ENCODE results near the gene CCL25. TPM values are rescaled to one million over a fixed set of nuclear protein-coding genes. Genes with fewer than 3 reads are reported as not detected.
"Not testable (repeated sequence)": the region's sequence is repeated elsewhere in the genome, so short reads cannot be mapped to it uniquely, and the experiment has no call there.

Gene CCL25
- total RNA-seq, 1 experiment from 2014 or later: not detected

- Histone ChIP-seq H3K4me2 (ENCODE audit: low read depth, low read length, poor library complexity, severe bottlenecking) (no peak overlapping the region), H3K79me2 (ENCODE audit: low read length) (no peaks in the 10 kb centered on the region), H4K20me1 (ENCODE audit: insufficient read depth, low read depth, low read length) (no peaks in the 10 kb centered on the region), H3K27me3 (ENCODE audit: low read length) (no peaks in the 10 kb centered on the region), H3K36me3 (ENCODE audit: insufficient read depth, low read length) (no peaks in the 10 kb centered on the region; the same call in 1 of the 2 replicates), H3K9me3 (ENCODE audit: low read length) (peaks cover 18% of the 10 kb centered on the region), H3K4me1 (ENCODE audit: low read length) (no peaks in the 10 kb centered on the region), H3K27ac (ENCODE audit: low read length) (no peak overlapping the region), H3K4me3 (ENCODE audit: low read length) (no peak overlapping the region), H2AFZ (ENCODE audit: low read length) (no peak overlapping the region), H3K9ac (ENCODE audit: low read length) (no peak overlapping the region), H3K9me2 (replicated peaks; ENCODE audit: insufficient read depth, low read length) (no peaks in the 10 kb centered on the region)
- DNase-seq: no peak
Measured at GRCh38 chr19:8094336-8094735, 41.8 kb downstream of the CCL25 start.

GRCh38 chr19:8095354-8095886 is 42.9 kb downstream of the CCL25 start:
- no peak overlapping the region for H2AFZ ChIP-seq (ENCODE audit: low read length)
- peaks cover 16% of the 10 kb centered on the region for H3K9me3 ChIP-seq (ENCODE audit: low read length)
- H3K4me3 ChIP-seq (ENCODE audit: low read length): no peak overlapping the region
- H3K4me1 ChIP-seq (ENCODE audit: low read length): no peaks in the 10 kb centered on the region
- H3K9me2 ChIP-seq (replicated peaks; ENCODE audit: insufficient read depth, low read length): no peaks in the 10 kb centered on the region
- H3K9ac ChIP-seq (ENCODE audit: low read length): no peak overlapping the region
- no peaks in the 10 kb centered on the region for H3K27me3 ChIP-seq (ENCODE audit: low read length)
- no peak overlapping the region for H3K27ac ChIP-seq (ENCODE audit: low read length)
- H4K20me1 ChIP-seq (ENCODE audit: insufficient read depth, low read depth, low read length): no peaks in the 10 kb centered on the region
- H3K4me2 ChIP-seq (ENCODE audit: low read depth, low read length, poor library complexity, severe bottlenecking): no peak overlapping the region
- no peak for DNase-seq
- no peaks in the 10 kb centered on the region; the same call in 1 of the 2 replicates for H3K36me3 ChIP-seq (ENCODE audit: insufficient read depth, low read length)
- H3K79me2 ChIP-seq (ENCODE audit: low read length): no peaks in the 10 kb centered on the region

GRCh38 chr19:8096071-8096470 is 43.5 kb downstream of the CCL25 start:
- no peaks in the 10 kb centered on the region for H3K4me1 ChIP-seq (ENCODE audit: low read length)
- peaks cover 16% of the 10 kb centered on the region for H3K9me3 ChIP-seq (ENCODE audit: low read length)
- no peaks in the 10 kb centered on the region; the same call in 1 of the 2 replicates for H3K36me3 ChIP-seq (ENCODE audit: insufficient read depth, low read length)
- no peaks in the 10 kb centered on the region for H4K20me1 ChIP-seq (ENCODE audit: insufficient read depth, low read depth, low read length)
- H3K4me3 ChIP-seq (ENCODE audit: low read length): no peak overlapping the region
- H3K79me2 ChIP-seq (ENCODE audit: low read length): no peaks in the 10 kb centered on the region
- DNase-seq: no peak
- no peaks in the 10 kb centered on the region for H3K9me2 ChIP-seq (replicated peaks; ENCODE audit: insufficient read depth, low read length)
- H3K4me2 ChIP-seq (ENCODE audit: low read depth, low read length, poor library complexity, severe bottlenecking): no peak overlapping the region
- no peaks in the 10 kb centered on the region for H3K27me3 ChIP-seq (ENCODE audit: low read length)
- H3K27ac ChIP-seq (ENCODE audit: low read length): no peak overlapping the region
- H2AFZ ChIP-seq (ENCODE audit: low read length): no peak overlapping the region
- H3K9ac ChIP-seq (ENCODE audit: low read length): no peak overlapping the region

GRCh38 chr19:8097198-8097597 is 44.6 kb downstream of the CCL25 start:
- no peaks in the 10 kb centered on the region for H3K27me3 ChIP-seq (ENCODE audit: low read length)
- H3K9me3 ChIP-seq (ENCODE audit: low read length): peaks cover 16% of the 10 kb centered on the region
- H4K20me1 ChIP-seq (ENCODE audit: insufficient read depth, low read depth, low read length): no peaks in the 10 kb centered on the region
- no peaks in the 10 kb centered on the region for H3K9me2 ChIP-seq (replicated peaks; ENCODE audit: insufficient read depth, low read length)
- H3K4me1 ChIP-seq (ENCODE audit: low read length): no peaks in the 10 kb centered on the region
- DNase-seq: no peak
- no peak overlapping the region for H3K4me3 ChIP-seq (ENCODE audit: low read length)
- no peaks in the 10 kb centered on the region; the same call in 1 of the 2 replicates for H3K36me3 ChIP-seq (ENCODE audit: insufficient read depth, low read length)
- H3K9ac ChIP-seq (ENCODE audit: low read length): no peak overlapping the region
- H3K27ac ChIP-seq (ENCODE audit: low read length): no peak overlapping the region
- H3K79me2 ChIP-seq (ENCODE audit: low read length): no peaks in the 10 kb centered on the region
- no peak overlapping the region for H3K4me2 ChIP-seq (ENCODE audit: low read depth, low read length, poor library complexity, severe bottlenecking)
- no peak overlapping the region for H2AFZ ChIP-seq (ENCODE audit: low read length)

- DNase-seq: no peak
- Histone ChIP-seq H3K27ac (ENCODE audit: low read length) (no peak overlapping the region), H3K79me2 (ENCODE audit: low read length) (no peaks in the 10 kb centered on the region), H3K4me2 (ENCODE audit: low read depth, low read length, poor library complexity, severe bottlenecking) (no peak overlapping the region), H3K36me3 (ENCODE audit: insufficient read depth, low read length) (no peaks in the 10 kb centered on the region; the same call in 1 of the 2 replicates), H3K4me3 (ENCODE audit: low read length) (no peak overlapping the region), H4K20me1 (ENCODE audit: insufficient read depth, low read depth, low read length) (no peaks in the 10 kb centered on the region), H3K9me2 (replicated peaks; ENCODE audit: insufficient read depth, low read length) (no peaks in the 10 kb centered on the region), H3K4me1 (ENCODE audit: low read length) (no peaks in the 10 kb centered on the region), H3K27me3 (ENCODE audit: low read length) (no peaks in the 10 kb centered on the region), H3K9ac (ENCODE audit: low read length) (no peak overlapping the region), H3K9me3 (ENCODE audit: low read length) (peaks cover 16% of the 10 kb centered on the region), H2AFZ (ENCODE audit: low read length) (no peak overlapping the region)
Measured at GRCh38 chr19:8097681-8098567, 45.4 kb downstream of the CCL25 start.

GRCh38 chr19:8101311-8101710 is 48.8 kb downstream of the CCL25 start:
- no peak overlapping the region for H2AFZ ChIP-seq (ENCODE audit: low read length)
- H3K79me2 ChIP-seq (ENCODE audit: low read length): no peaks in the 10 kb centered on the region
- H3K9me2 ChIP-seq (replicated peaks; ENCODE audit: insufficient read depth, low read length): no peaks in the 10 kb centered on the region
- H3K27me3 ChIP-seq (ENCODE audit: low read length): no peaks in the 10 kb centered on the region
- no peak overlapping the region for H3K4me3 ChIP-seq (ENCODE audit: low read length)
- no peak for DNase-seq
- H3K27ac ChIP-seq (ENCODE audit: low read length): no peak overlapping the region
- no peaks in the 10 kb centered on the region for H4K20me1 ChIP-seq (ENCODE audit: insufficient read depth, low read depth, low read length)
- no peaks in the 10 kb centered on the region for H3K4me1 ChIP-seq (ENCODE audit: low read length)
- peaks cover 4% of the 10 kb centered on the region; the same call in 1 of the 2 replicates for H3K9me3 ChIP-seq (ENCODE audit: low read length)
- no peaks in the 10 kb centered on the region for H3K36me3 ChIP-seq (ENCODE audit: insufficient read depth, low read length)
- H3K9ac ChIP-seq (ENCODE audit: low read length): no peak overlapping the region
- H3K4me2 ChIP-seq (ENCODE audit: low read depth, low read length, poor library complexity, severe bottlenecking): no peak overlapping the region

- not testable (repeated sequence) for DNase-seq; H4K20me1 ChIP-seq (ENCODE audit: insufficient read depth, low read depth, low read length); H3K27ac ChIP-seq (ENCODE audit: low read length); H3K9ac ChIP-seq (ENCODE audit: low read length); H3K36me3 ChIP-seq (ENCODE audit: insufficient read depth, low read length); H3K27me3 ChIP-seq (ENCODE audit: low read length); H2AFZ ChIP-seq (ENCODE audit: low read length); H3K9me3 ChIP-seq (ENCODE audit: low read length); H3K4me3 ChIP-seq (ENCODE audit: low read length); H3K4me1 ChIP-seq (ENCODE audit: low read length); H3K79me2 ChIP-seq (ENCODE audit: low read length); H3K4me2 ChIP-seq (ENCODE audit: low read depth, low read length, poor library complexity, severe bottlenecking); H3K9me2 ChIP-seq (replicated peaks; ENCODE audit: insufficient read depth, low read length)
Measured at GRCh38 chr19:8101910-8102309, 49.4 kb downstream of the CCL25 start.

GRCh38 chr19:8105471-8105870 is 52.9 kb downstream of the CCL25 start:
- Histone ChIP-seq H3K79me2 (ENCODE audit: low read length) (no peaks in the 10 kb centered on the region), H3K4me1 (ENCODE audit: low read length) (no peaks in the 10 kb centered on the region), H3K9me2 (replicated peaks; ENCODE audit: insufficient read depth, low read length) (no peaks in the 10 kb centered on the region; the same call in 1 of the 2 replicates), H3K4me2 (ENCODE audit: low read depth, low read length, poor library complexity, severe bottlenecking) (no peak overlapping the region), H3K9ac (ENCODE audit: low read length) (no peak overlapping the region), H3K9me3 (ENCODE audit: low read length) (no peaks in the 10 kb centered on the region), H4K20me1 (ENCODE audit: insufficient read depth, low read depth, low read length) (no peaks in the 10 kb centered on the region), H3K4me3 (ENCODE audit: low read length) (no peak overlapping the region), H3K36me3 (ENCODE audit: insufficient read depth, low read length) (no peaks in the 10 kb centered on the region), H3K27me3 (ENCODE audit: low read length) (no peaks in the 10 kb centered on the region; the same call in 1 of the 2 replicates), H2AFZ (ENCODE audit: low read length) (no peak overlapping the region), H3K27ac (ENCODE audit: low read length) (no peak overlapping the region)
- DNase-seq: no peak
